GM13976 (cell line): Measurements from ENCODE around the gene TEX52.

ENCODE experiments used
- DNase-seq: peaks from one replicate; pipeline ENCODE4 v3.0.0; 2012; ENCODE audit warnings: low spot score
- CTCF ChIP-seq: IDR thresholded peaks from 2 replicates; pipeline ENCODE4 v1.5.1; 2012; ENCODE audit warnings: borderline replicate concordance, mild to moderate bottlenecking; ENCODE audit not compliant: insufficient read depth; ENCODE audit errors: extremely low read depth, missing control alignments, control extremely low read depth
- in situ Hi-C: fragments of 300-500 bp; cut with MboI; formaldehyde crosslinking; loops from one replicate; pipeline ENCODE4 v1.12.0; 2022; ENCODE audit warnings: low sequenced_read_pairs, mixed read lengths, inconsistent platforms; ENCODE audit not compliant: unreplicated experiment

The TEX52 gene

DNA sequence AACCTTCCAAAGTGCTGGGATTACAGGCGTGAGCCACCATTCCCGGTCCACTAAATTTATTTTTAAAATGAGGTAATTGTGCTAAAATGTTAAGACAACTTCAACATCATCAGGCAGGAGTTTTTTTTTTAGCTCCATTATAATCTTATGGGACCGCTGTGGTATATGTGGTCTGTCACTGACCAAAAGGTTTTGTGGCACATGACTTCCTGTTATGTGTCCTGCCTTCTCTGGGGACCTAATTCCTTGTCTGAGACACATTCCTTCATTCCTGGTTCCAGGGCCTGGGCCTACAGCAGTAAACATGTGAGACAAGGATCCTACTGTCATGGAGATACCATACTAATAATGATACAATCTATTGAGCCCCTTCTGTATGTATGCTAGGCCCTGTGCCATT lies 4.9 kb downstream of the TEX52 start:
- no peak for DNase-seq
- no peak for TF ChIP-seq CTCF
- in situ Hi-C loops: loop anchor here (25.0 kb wide), 1 partner anchor 185 kb away; no protein-coding TSS in a partner anchor

- no peak for DNase-seq
- in situ Hi-C loops: no loop called here
- no peak for TF ChIP-seq CTCF
Observed at GRCh38 chr12:2845280-2845679, 11.6 kb downstream of the TEX52 start.

- no peak for DNase-seq
- in situ Hi-C loops: no loop called here
- no peak for TF ChIP-seq CTCF
Observed at GRCh38 chr12:2844786-2845185, 12.1 kb downstream of the TEX52 start.

DNA sequence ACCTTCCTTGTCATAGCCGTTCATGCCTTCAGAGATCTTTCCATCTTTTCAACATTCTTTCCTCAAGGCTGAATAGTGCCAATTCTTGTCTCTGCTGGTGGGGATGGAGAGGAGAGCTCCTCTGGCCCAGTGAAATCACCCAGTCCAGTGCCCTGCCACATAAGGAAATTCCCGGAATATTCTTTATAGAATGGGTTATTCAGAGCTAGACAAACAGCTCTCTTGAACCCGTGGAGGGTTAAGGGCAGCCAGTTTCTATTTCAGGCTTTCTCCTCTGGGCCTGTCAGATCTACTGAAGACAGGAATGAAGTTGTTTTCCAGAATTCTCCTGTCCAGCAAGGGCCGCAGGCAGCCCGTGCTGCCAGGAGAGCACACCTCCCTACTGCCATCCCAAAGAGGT lies 13.9 kb downstream of the TEX52 start:
- in situ Hi-C loops: no loop called here

GRCh38 chr12:2841056-2841650 lies 15.7 kb downstream of the TEX52 start:
- TF ChIP-seq CTCF: no peak
- DNase-seq: no peak
- in situ Hi-C loops: no loop called here

More for the DNA sequence above, 13.9 kb downstream of the TEX52 start:
- no peak for TF ChIP-seq CTCF
- no peak for DNase-seq

DNA sequence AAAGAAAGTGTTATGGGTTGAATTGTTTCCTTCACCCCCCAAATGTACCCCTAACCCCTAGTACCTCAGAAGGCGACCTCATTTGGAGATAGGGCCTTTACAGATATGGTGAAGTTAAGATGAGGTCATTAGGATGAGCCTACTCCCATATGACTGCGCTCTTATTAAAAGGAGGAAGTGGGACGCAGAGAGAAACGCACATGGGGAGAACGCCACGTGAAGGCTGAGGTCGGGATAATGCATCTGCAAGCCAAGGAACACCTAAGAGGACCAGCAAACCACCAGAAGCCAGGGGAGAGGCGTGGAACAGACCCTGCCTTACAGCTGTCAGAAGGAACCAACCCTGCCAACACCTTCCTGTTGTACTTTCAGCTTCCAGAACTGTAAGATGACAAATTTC lies 20.3 kb downstream of the TEX52 start:
- TF ChIP-seq CTCF: no peak
- no peak for DNase-seq

DNA sequence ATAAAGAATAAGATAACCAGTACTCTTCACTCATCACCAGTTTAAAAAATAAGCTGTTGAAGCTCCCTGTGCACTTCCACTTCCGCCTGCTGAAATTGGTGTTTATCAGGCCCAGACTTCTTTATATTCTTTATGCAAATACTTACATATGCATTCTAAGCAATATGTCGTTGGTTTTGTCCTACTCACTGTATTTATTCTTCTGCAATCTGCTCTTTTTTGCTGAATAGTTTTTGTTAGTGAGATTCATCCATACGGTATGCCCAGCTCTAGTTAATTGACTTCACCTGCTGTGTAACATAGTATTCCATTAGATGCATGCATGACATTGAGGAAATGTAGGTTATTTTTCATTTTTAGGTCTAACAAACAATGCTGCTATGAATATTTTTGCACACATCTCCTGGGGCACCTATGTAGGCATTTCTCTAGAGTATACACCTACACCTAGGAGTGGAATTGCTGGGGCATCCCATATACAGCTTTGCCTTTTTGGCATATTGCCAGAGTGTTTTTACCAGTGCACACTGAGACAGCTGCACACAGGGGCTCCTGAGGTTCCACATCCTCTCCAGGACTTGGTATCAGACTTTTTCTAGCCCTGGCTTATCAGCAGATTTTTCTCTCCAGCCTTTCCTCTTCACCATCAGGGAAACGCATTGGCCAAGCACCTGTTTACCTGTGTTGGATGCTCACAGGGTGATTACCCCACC lies 21.0 kb downstream of the TEX52 start:
- TF ChIP-seq CTCF: no peak
- in situ Hi-C loops: no loop called here
- no peak for DNase-seq

More for the DNA sequence above, 20.3 kb downstream of the TEX52 start:
- in situ Hi-C loops: no loop called here
